Measurements from ENCODE around the gene ASB3.

GRCh38 chr2:53640466-53640865 lies 146.3 kb downstream of the ASB3 start:
- TF ChIP-seq CTCF (IDR thresholded peaks at IDR 0.05) = no peak
- TF ChIP-seq POLR2A (IDR thresholded peaks at IDR 0.05) = no peak

Measured in lower leg skin (tissue), 3 donors.